ENCODE data around the gene RALGAPA2.

Gene RALGAPA2

GRCh38 chr20:20597966-20598365 is 114.5 kb downstream of the RALGAPA2 start:
- Histone ChIP-seq H3K27ac (ENCODE audit: low read depth, low read length) (no peak overlapping the region), H3K9me3 (ENCODE audit: control insufficient read depth in 1 of 2, low read length in 2 of 2) (no peaks in the 10 kb centered on the region), H3K36me3 (ENCODE audit: control insufficient read depth in 1 of 2, insufficient read depth in 2 of 2, low read length in 2 of 2) (peaks cover 5 to 36% of the 10 kb centered on the region in 2 donors), H3K27me3 (ENCODE audit: control insufficient read depth in 1 of 2, insufficient read depth in 2 of 2, low read length in 2 of 2) (no peaks in the 10 kb centered on the region), H3K4me1 (ENCODE audit: control insufficient read depth in 1 of 2, insufficient read depth in 2 of 2, low read length in 2 of 2) (no peaks in the 10 kb centered on the region), H3K9ac (ENCODE audit: low read depth in 1 of 2, low read length in 2 of 2) (no peak overlapping the region), H3K4me3 (ENCODE audit: low read depth in 1 of 2, low read length in 2 of 2) (no peak overlapping the region)

- no peak overlapping the region for H3K9ac ChIP-seq (ENCODE audit: low read depth in 1 of 2, low read length in 2 of 2)
- H3K36me3 ChIP-seq (ENCODE audit: control insufficient read depth in 1 of 2, insufficient read depth in 2 of 2, low read length in 2 of 2) = peaks cover 4 to 24% of the 10 kb centered on the region in 2 donors
- H3K4me1 ChIP-seq (ENCODE audit: control insufficient read depth in 1 of 2, insufficient read depth in 2 of 2, low read length in 2 of 2) = no peaks in the 10 kb centered on the region
- no peak overlapping the region for H3K27ac ChIP-seq (ENCODE audit: low read depth, low read length)
- no peaks in the 10 kb centered on the region for H3K27me3 ChIP-seq (ENCODE audit: control insufficient read depth in 1 of 2, insufficient read depth in 2 of 2, low read length in 2 of 2)
- H3K9me3 ChIP-seq (ENCODE audit: control insufficient read depth in 1 of 2, low read length in 2 of 2) = no peaks in the 10 kb centered on the region
- H3K4me3 ChIP-seq (ENCODE audit: low read depth in 1 of 2, low read length in 2 of 2) = no peak overlapping the region
These were observed 118.3 kb downstream of the RALGAPA2 start for GRCh38 chr20:20594171-20594530.

- Histone ChIP-seq H3K9ac (ENCODE audit: low read depth in 1 of 2, low read length in 2 of 2) (no peak overlapping the region), H3K4me3 (ENCODE audit: low read depth in 1 of 2, low read length in 2 of 2) (no peak overlapping the region), H3K27ac (ENCODE audit: low read depth, low read length) (no peak overlapping the region), H3K9me3 (ENCODE audit: control insufficient read depth in 1 of 2, low read length in 2 of 2) (no peaks in the 10 kb centered on the region), H3K4me1 (ENCODE audit: control insufficient read depth in 1 of 2, insufficient read depth in 2 of 2, low read length in 2 of 2) (no peaks in the 10 kb centered on the region), H3K36me3 (ENCODE audit: control insufficient read depth in 1 of 2, insufficient read depth in 2 of 2, low read length in 2 of 2) (peaks cover 4 to 24% of the 10 kb centered on the region in 2 donors), H3K27me3 (ENCODE audit: control insufficient read depth in 1 of 2, insufficient read depth in 2 of 2, low read length in 2 of 2) (no peaks in the 10 kb centered on the region)
These were observed 118.8 kb downstream of the RALGAPA2 start for GRCh38 chr20:20593447-20594170.

- Histone ChIP-seq H3K27me3 (ENCODE audit: control insufficient read depth in 1 of 2, insufficient read depth in 2 of 2, low read length in 2 of 2) (no peaks in the 10 kb centered on the region), H3K4me3 (ENCODE audit: low read depth in 1 of 2, low read length in 2 of 2) (no peak overlapping the region), H3K27ac (ENCODE audit: low read depth, low read length) (no peak overlapping the region), H3K36me3 (ENCODE audit: control insufficient read depth in 1 of 2, insufficient read depth in 2 of 2, low read length in 2 of 2) (peaks cover 19 to 43% of the 10 kb centered on the region in 2 donors), H3K9me3 (ENCODE audit: control insufficient read depth in 1 of 2, low read length in 2 of 2) (no peaks in the 10 kb centered on the region), H3K9ac (ENCODE audit: low read depth in 1 of 2, low read length in 2 of 2) (no peak overlapping the region), H3K4me1 (ENCODE audit: control insufficient read depth in 1 of 2, insufficient read depth in 2 of 2, low read length in 2 of 2) (no peaks in the 10 kb centered on the region)
These were observed 127.3 kb downstream of the RALGAPA2 start for GRCh38 chr20:20585146-20585545.

GRCh38 chr20:20582734-20583133 is 129.7 kb downstream of the RALGAPA2 start:
- peaks cover 19 to 42% of the 10 kb centered on the region in 2 donors for H3K36me3 ChIP-seq (ENCODE audit: control insufficient read depth in 1 of 2, insufficient read depth in 2 of 2, low read length in 2 of 2)
- H3K9ac ChIP-seq (ENCODE audit: low read depth in 1 of 2, low read length in 2 of 2) = no peak overlapping the region

GRCh38 chr20:20580139-20580538 is 132.3 kb downstream of the RALGAPA2 start:
- Histone ChIP-seq H3K4me1 (ENCODE audit: control insufficient read depth in 1 of 2, insufficient read depth in 2 of 2, low read length in 2 of 2) (no peaks in the 10 kb centered on the region), H3K9me3 (ENCODE audit: control insufficient read depth in 1 of 2, low read length in 2 of 2) (no peaks in the 10 kb centered on the region), H3K27me3 (ENCODE audit: control insufficient read depth in 1 of 2, insufficient read depth in 2 of 2, low read length in 2 of 2) (no peaks in the 10 kb centered on the region), H3K4me3 (ENCODE audit: low read depth in 1 of 2, low read length in 2 of 2) (no peak overlapping the region), H3K36me3 (ENCODE audit: control insufficient read depth in 1 of 2, insufficient read depth in 2 of 2, low read length in 2 of 2) (peaks cover 19 to 50% of the 10 kb centered on the region in 2 donors), H3K9ac (ENCODE audit: low read depth in 1 of 2, low read length in 2 of 2) (no peak overlapping the region), H3K27ac (ENCODE audit: low read depth, low read length) (no peak overlapping the region)

More at GRCh38 chr20:20582734-20583133, 129.7 kb downstream of the RALGAPA2 start:
- H3K4me1 ChIP-seq (ENCODE audit: control insufficient read depth in 1 of 2, insufficient read depth in 2 of 2, low read length in 2 of 2) = no peaks in the 10 kb centered on the region
- H3K27me3 ChIP-seq (ENCODE audit: control insufficient read depth in 1 of 2, insufficient read depth in 2 of 2, low read length in 2 of 2) = no peaks in the 10 kb centered on the region
- no peak overlapping the region for H3K4me3 ChIP-seq (ENCODE audit: low read depth in 1 of 2, low read length in 2 of 2)
- no peak overlapping the region for H3K27ac ChIP-seq (ENCODE audit: low read depth, low read length)
- no peaks in the 10 kb centered on the region for H3K9me3 ChIP-seq (ENCODE audit: control insufficient read depth in 1 of 2, low read length in 2 of 2)

- peaks cover 15 to 54% of the 10 kb centered on the region in 2 donors for H3K36me3 ChIP-seq (ENCODE audit: control insufficient read depth in 1 of 2, insufficient read depth in 2 of 2, low read length in 2 of 2)
- no peaks in the 10 kb centered on the region for H3K9me3 ChIP-seq (ENCODE audit: control insufficient read depth in 1 of 2, low read length in 2 of 2)
- H3K9ac ChIP-seq (ENCODE audit: low read depth in 1 of 2, low read length in 2 of 2) = no peak overlapping the region
- no peak overlapping the region for H3K27ac ChIP-seq (ENCODE audit: low read depth, low read length)
- no peaks in the 10 kb centered on the region for H3K4me1 ChIP-seq (ENCODE audit: control insufficient read depth in 1 of 2, insufficient read depth in 2 of 2, low read length in 2 of 2)
- no peaks in the 10 kb centered on the region for H3K27me3 ChIP-seq (ENCODE audit: control insufficient read depth in 1 of 2, insufficient read depth in 2 of 2, low read length in 2 of 2)
- no peak overlapping the region for H3K4me3 ChIP-seq (ENCODE audit: low read depth in 1 of 2, low read length in 2 of 2)
These were observed 133.6 kb downstream of the RALGAPA2 start for GRCh38 chr20:20578838-20579237.

GRCh38 chr20:20573797-20574196 is 138.6 kb downstream of the RALGAPA2 start:
- Histone ChIP-seq H3K27me3 (ENCODE audit: control insufficient read depth in 1 of 2, insufficient read depth in 2 of 2, low read length in 2 of 2) (no peaks in the 10 kb centered on the region), H3K27ac (ENCODE audit: low read depth, low read length) (no peak overlapping the region), H3K4me3 (ENCODE audit: low read depth in 1 of 2, low read length in 2 of 2) (no peak overlapping the region), H3K9me3 (ENCODE audit: control insufficient read depth in 1 of 2, low read length in 2 of 2) (no peaks in the 10 kb centered on the region), H3K36me3 (ENCODE audit: control insufficient read depth in 1 of 2, insufficient read depth in 2 of 2, low read length in 2 of 2) (peaks cover 3 to 40% of the 10 kb centered on the region in 2 donors), H3K9ac (ENCODE audit: low read depth in 1 of 2, low read length in 2 of 2) (no peak overlapping the region), H3K4me1 (ENCODE audit: control insufficient read depth in 1 of 2, insufficient read depth in 2 of 2, low read length in 2 of 2) (no peaks in the 10 kb centered on the region)

GRCh38 chr20:20571068-20571780 is 141.2 kb downstream of the RALGAPA2 start:
- peaks cover 3 to 28% of the 10 kb centered on the region in 2 donors for H3K36me3 ChIP-seq (ENCODE audit: control insufficient read depth in 1 of 2, insufficient read depth in 2 of 2, low read length in 2 of 2)
- H3K9me3 ChIP-seq (ENCODE audit: control insufficient read depth in 1 of 2, low read length in 2 of 2) = no peaks in the 10 kb centered on the region
- H3K27me3 ChIP-seq (ENCODE audit: control insufficient read depth in 1 of 2, insufficient read depth in 2 of 2, low read length in 2 of 2) = no peaks in the 10 kb centered on the region
- H3K4me3 ChIP-seq (ENCODE audit: low read depth in 1 of 2, low read length in 2 of 2) = no peak overlapping the region
- H3K27ac ChIP-seq (ENCODE audit: low read depth, low read length) = no peak overlapping the region
- H3K4me1 ChIP-seq (ENCODE audit: control insufficient read depth in 1 of 2, insufficient read depth in 2 of 2, low read length in 2 of 2) = peaks cover 2 to 8% of the 10 kb centered on the region in 2 donors
- no peak overlapping the region for H3K9ac ChIP-seq (ENCODE audit: low read depth in 1 of 2, low read length in 2 of 2)

- H3K4me1 ChIP-seq (ENCODE audit: control insufficient read depth in 1 of 2, insufficient read depth in 2 of 2, low read length in 2 of 2) = peaks cover 6 to 12% of the 10 kb centered on the region in 2 donors
- no peaks in the 10 kb centered on the region for H3K27me3 ChIP-seq (ENCODE audit: control insufficient read depth in 1 of 2, insufficient read depth in 2 of 2, low read length in 2 of 2)
These were observed 143.7 kb downstream of the RALGAPA2 start for GRCh38 chr20:20568604-20569205.

More at GRCh38 chr20:20568604-20569205, 143.7 kb downstream of the RALGAPA2 start:
- H3K36me3 ChIP-seq (ENCODE audit: control insufficient read depth in 1 of 2, insufficient read depth in 2 of 2, low read length in 2 of 2) = peaks cover 3 to 22% of the 10 kb centered on the region in 2 donors
- no peaks in the 10 kb centered on the region for H3K9me3 ChIP-seq (ENCODE audit: control insufficient read depth in 1 of 2, low read length in 2 of 2)
- no peak overlapping the region for H3K9ac ChIP-seq (ENCODE audit: low read depth in 1 of 2, low read length in 2 of 2)
- no peak overlapping the region for H3K27ac ChIP-seq (ENCODE audit: low read depth, low read length)
- no peak overlapping the region for H3K4me3 ChIP-seq (ENCODE audit: low read depth in 1 of 2, low read length in 2 of 2)

Data from duodenal mucosa (tissue), 2 donors.